Fibroblast of lung (primary cell): ENCODE measurements around the gene CNTN4. TPM values are rescaled to one million over a fixed set of nuclear protein-coding genes. Genes with fewer than 3 reads are reported as not detected.

Experiments used
- DNase-seq, 2 donors: peaks; one replicate each; pipeline versions ENCODE4 v3.0.0 to v3.0.0-alpha.2; 2010; ENCODE audit warnings: low read depth in 2 of 2
- H2AFZ ChIP-seq: 2 replicates; pipeline ENCODE4 v1.5.1; 2012; ENCODE audit warnings: low read length, control low read depth, inconsistent platforms
- H3K27ac ChIP-seq: 2 replicates; pipeline ENCODE4 v1.5.1; 2011; ENCODE audit warnings: low read length, control low read depth; ENCODE audit not compliant: insufficient read depth
- H3K27me3 ChIP-seq: 2 replicates; pipeline ENCODE4 v1.5.1; 2011; ENCODE audit warnings: mild to moderate bottlenecking, low read length; ENCODE audit not compliant: control insufficient read depth, insufficient read depth
- H3K36me3 ChIP-seq: 2 replicates; pipeline ENCODE4 v1.5.1; 2011; ENCODE audit warnings: low read length; ENCODE audit not compliant: control insufficient read depth, insufficient read depth
- H3K4me1 ChIP-seq: 2 replicates; pipeline ENCODE4 v1.5.1; 2011; ENCODE audit warnings: low read length; ENCODE audit not compliant: control insufficient read depth, insufficient read depth; ENCODE audit errors: extremely low read depth
- H3K4me2 ChIP-seq: 2 replicates; pipeline ENCODE4 v1.5.1; 2011; ENCODE audit warnings: low read length, control low read depth; ENCODE audit not compliant: insufficient read depth; ENCODE audit errors: extremely low read depth
- H3K4me3 ChIP-seq, 4 experiments: fragments of 200-600 bp in 1 of 4; sonication (generic) in 1 of 4; replicated peaks in 1 of 4; 2 replicates each; pipeline ENCODE4 v1.5.1; 2011 to 2016; ENCODE audit warnings: low read length in 4 of 4, low read depth in 3 of 4, mild to moderate bottlenecking in 3 of 4, control low read depth in 2 of 4, inconsistent platforms in 1 of 4, mixed read lengths in 1 of 4; ENCODE audit not compliant: insufficient read depth in 1 of 4; ENCODE audit errors: control extremely low read depth in 1 of 4
- H3K79me2 ChIP-seq: 2 replicates; pipeline ENCODE4 v1.5.1; 2012; ENCODE audit warnings: mild to moderate bottlenecking, low read length, inconsistent platforms; ENCODE audit not compliant: control insufficient read depth, insufficient read depth
- H3K9ac ChIP-seq: 2 replicates; pipeline ENCODE4 v1.5.1; 2011; ENCODE audit warnings: mild to moderate bottlenecking, low read length, control low read depth; ENCODE audit not compliant: insufficient read depth
- H3K9me3 ChIP-seq: 2 replicates; pipeline ENCODE4 v1.5.1; 2012; ENCODE audit warnings: low read depth, low read length; ENCODE audit not compliant: control insufficient read depth, insufficient read depth
- H4K20me1 ChIP-seq: 2 replicates; pipeline ENCODE4 v1.5.1; 2011; ENCODE audit warnings: low read length; ENCODE audit not compliant: control insufficient read depth, insufficient read depth; ENCODE audit errors: extremely low read depth
- CTCF ChIP-seq, 2 donors: IDR thresholded peaks in 1 of 2; conservative IDR thresholded peaks in 1 of 2; 1 replicate in 1 of 2; 2 replicates in 1 of 2; pipeline ENCODE4 v1.5.1; 2011 to 2012; ENCODE audit warnings: low read length in 2 of 2, control low read depth in 1 of 2, inconsistent platforms in 1 of 2, low read depth in 1 of 2, mild to moderate bottlenecking in 1 of 2
- EZH2 ChIP-seq: IDR thresholded peaks from 2 replicates; pipeline ENCODE4 v1.5.1; 2012; ENCODE audit warnings: low read length, control low read depth, mild to moderate bottlenecking; ENCODE audit errors: missing control alignments
- polyA plus RNA-seq, 2 donors: library from polyadenylated mRNA; depleted of rRNA in 1 of 2; stranded (reverse) in 1 of 2; unstranded in 1 of 2; fragments of >200 nt; gene quantifications; 2 replicates each; pipeline ENCODE4 v1.2.1, GENCODE V29; 2011 to 2012; ENCODE audit warnings: missing spikeins in 1 of 2
- total RNA-seq: library from RNA; depleted of rRNA; stranded (reverse); fragments of >200 nt; gene quantifications from 2 replicates; pipeline ENCODE4 v1.2.1, GENCODE V29; 2014

CNTN4 gene
- total and polyA plus RNA-seq, 2 donors (not counting 1 experiment from before 2014, with no cell fraction given): 0.17 to 0.69 TPM

DNA sequence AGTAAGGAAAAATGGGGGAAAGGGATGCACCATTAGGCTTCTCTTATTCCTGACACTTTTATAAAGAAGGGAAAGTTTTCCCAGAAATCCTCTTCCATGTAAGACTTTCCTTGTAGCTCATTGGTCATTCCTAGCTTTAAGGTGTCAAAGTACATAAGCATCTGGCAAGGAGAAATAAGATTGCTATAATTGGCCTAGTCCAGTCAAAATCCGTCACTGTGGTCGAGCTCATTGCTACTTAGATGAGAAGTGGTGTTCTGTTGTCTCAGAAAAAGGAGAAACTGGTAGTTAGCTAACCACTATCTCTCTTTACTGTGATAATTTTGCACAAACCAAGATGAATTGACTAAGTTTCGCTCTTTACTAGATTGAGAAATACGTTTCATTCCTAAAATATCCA, 370.1 kb downstream of the CNTN4 start:
- Histone ChIP-seq H3K79me2 (no peaks in the 10 kb centered on the region), H3K4me1 (no peaks in the 10 kb centered on the region), H3K9ac (no peak overlapping the region), H3K9me3 (no peaks in the 10 kb centered on the region), H2AFZ (no peak overlapping the region), H3K27me3 (no peaks in the 10 kb centered on the region), H3K27ac (no peak overlapping the region), H3K4me2 (no peak overlapping the region), H3K4me3 (no peak overlapping the region), H4K20me1 (no peaks in the 10 kb centered on the region), H3K36me3 (no peaks in the 10 kb centered on the region)
- no peak for DNase-seq
- TF ChIP-seq CTCF (conservative IDR thresholded peaks at IDR 0.05 in 1 of 2, IDR thresholded peaks at IDR 0.05 in 1 of 2; ENCODE audit: low read depth in 1 of 2, low read length in 2 of 2) (no peak), EZH2 (no peak)

- Histone ChIP-seq H3K36me3 (no peaks in the 10 kb centered on the region), H3K27me3 (no peaks in the 10 kb centered on the region), H3K4me1 (no peaks in the 10 kb centered on the region), H4K20me1 (no peaks in the 10 kb centered on the region), H3K27ac (no peak overlapping the region), H3K9ac (no peak overlapping the region), H3K4me3 (no peak overlapping the region), H3K9me3 (no peaks in the 10 kb centered on the region), H3K79me2 (no peaks in the 10 kb centered on the region), H2AFZ (no peak overlapping the region), H3K4me2 (no peak overlapping the region)
- TF ChIP-seq EZH2: no peak
- no peak for TF ChIP-seq CTCF (conservative IDR thresholded peaks at IDR 0.05 in 1 of 2, IDR thresholded peaks at IDR 0.05 in 1 of 2; ENCODE audit: low read depth in 1 of 2, low read length in 2 of 2)
- DNase-seq: no peak
Observed at GRCh38 chr3:2476996-2477395, 378.3 kb downstream of the CNTN4 start.

DNA sequence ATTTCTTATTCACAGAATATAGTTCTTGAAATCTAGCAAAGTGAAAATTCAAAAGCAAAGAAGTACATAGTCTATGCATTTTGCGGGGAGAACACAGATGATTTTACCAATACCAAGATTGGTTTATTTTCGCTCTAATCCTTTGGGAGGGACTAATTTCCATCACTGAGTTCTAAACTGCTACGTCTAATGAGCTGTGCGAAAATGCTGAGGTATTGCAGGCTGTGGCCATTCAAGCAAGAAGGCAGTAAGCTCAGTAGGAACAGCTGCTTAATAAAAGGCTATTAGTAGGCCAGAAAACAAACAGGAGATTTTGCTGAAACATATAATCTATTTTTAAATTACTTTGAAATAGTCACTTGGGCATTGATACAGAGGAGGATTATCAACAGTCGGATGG, 379.0 kb downstream of the CNTN4 start:
- no peaks in the 10 kb centered on the region for H3K27me3 ChIP-seq
- no peak overlapping the region for H3K27ac ChIP-seq
- no peaks in the 10 kb centered on the region for H3K9me3 ChIP-seq
- TF ChIP-seq CTCF (conservative IDR thresholded peaks at IDR 0.05 in 1 of 2, IDR thresholded peaks at IDR 0.05 in 1 of 2; ENCODE audit: low read depth in 1 of 2, low read length in 2 of 2) (no peak), EZH2 (no peak)
- DNase-seq: no peak
- H3K79me2 ChIP-seq: no peaks in the 10 kb centered on the region
- no peaks in the 10 kb centered on the region for H3K4me1 ChIP-seq
- H3K36me3 ChIP-seq: no peaks in the 10 kb centered on the region
- no peak overlapping the region for H2AFZ ChIP-seq
- H3K4me3 ChIP-seq: no peak overlapping the region
- no peaks in the 10 kb centered on the region for H4K20me1 ChIP-seq
- H3K4me2 ChIP-seq: no peak overlapping the region
- H3K9ac ChIP-seq: no peak overlapping the region
